HG02852 (cell line): ENCODE measurements around the gene MARCKS.

Source experiments
- ATAC-seq: cut with Tn5 transposase; IDR thresholded peaks from one replicate; pipeline ENCODE4 v1.9.1; 2021; ENCODE audit warnings: mild to moderate bottlenecking, moderate library complexity; ENCODE audit not compliant: unreplicated experiment

The MARCKS gene, protein sequence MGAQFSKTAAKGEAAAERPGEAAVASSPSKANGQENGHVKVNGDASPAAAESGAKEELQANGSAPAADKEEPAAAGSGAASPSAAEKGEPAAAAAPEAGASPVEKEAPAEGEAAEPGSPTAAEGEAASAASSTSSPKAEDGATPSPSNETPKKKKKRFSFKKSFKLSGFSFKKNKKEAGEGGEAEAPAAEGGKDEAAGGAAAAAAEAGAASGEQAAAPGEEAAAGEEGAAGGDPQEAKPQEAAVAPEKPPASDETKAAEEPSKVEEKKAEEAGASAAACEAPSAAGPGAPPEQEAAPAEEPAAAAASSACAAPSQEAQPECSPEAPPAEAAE

DNA sequence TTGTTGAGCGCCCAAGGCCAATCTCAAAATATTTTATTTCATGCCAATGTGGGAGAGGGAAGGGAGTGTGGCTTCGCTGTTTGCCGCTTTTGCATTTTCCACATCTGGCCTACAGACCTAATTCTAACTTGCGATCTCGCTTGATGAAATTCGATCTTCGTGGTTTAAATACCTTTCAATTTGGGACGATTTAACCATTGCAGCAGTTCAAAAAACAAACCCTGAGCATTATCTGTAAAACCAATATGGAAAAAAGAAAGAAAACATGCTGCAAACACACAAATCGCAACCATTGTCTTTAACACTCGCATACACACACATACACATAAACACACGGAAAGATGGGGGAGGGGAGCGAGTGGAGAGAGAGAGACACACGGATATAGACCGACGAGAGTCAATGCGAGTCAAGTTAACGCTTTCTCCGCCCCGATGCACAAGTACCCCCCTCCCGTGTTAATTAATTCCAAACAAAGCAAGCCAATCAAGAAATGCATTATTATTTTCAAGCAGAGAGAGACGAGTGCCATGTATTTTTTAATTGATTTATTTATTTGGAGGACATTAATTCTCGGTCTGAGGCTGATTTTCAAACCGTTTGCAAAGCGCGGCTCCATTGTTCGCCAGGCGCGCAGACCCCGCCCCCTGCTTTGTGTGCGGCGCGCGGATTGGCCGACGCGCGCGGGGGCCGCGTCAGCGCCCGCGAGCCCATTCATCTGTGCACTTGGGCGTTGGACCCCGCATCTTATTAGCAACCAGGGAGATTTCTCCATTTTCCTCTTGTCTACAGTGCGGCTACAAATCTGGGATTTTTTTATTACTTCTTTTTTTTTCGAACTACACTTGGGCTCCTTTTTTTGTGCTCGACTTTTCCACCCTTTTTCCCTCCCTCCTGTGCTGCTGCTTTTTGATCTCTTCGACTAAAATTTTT is at the start of gene MARCKS:
TSS of gene MARCKS (plus strand) at position 721 of the 931 bp plus-strand sequence. CDS start 401 bp downstream, outside the sequence.
- ATAC-seq = peak; percentile 36

GRCh38 chr6:113809826-113810225 is 47.3 kb upstream of the MARCKS start:
- ATAC-seq = peak; percentile 54

GRCh38 chr6:113813142-113813541 is 44.0 kb upstream of the MARCKS start:
- no peak for ATAC-seq

GRCh38 chr6:113818578-113818977 is 38.6 kb upstream of the MARCKS start:
- ATAC-seq = no peak

- no peak for ATAC-seq
These were observed 37.8 kb upstream of the MARCKS start for GRCh38 chr6:113819169-113819830.

DNA sequence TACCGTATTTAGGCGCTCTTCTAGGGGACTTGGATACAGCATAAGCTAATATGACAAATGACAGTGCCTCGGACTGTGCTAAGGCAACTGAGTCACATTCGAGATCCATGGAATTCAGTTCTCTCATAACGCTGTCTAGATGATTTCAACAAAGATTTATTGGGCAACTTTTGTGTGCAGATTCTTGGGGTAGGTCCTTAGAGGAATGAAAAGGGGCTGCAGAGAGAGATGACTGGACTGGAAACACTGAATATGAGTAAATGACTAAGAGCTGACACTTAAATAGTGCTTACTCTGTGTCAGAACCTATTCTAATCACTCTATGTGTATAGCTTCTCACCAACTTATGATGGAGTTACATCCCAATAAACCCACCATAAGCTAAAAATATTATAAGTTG is 36.4 kb upstream of the MARCKS start:
- ATAC-seq = no peak

- ATAC-seq = no peak
These were observed 35.7 kb upstream of the MARCKS start for GRCh38 chr6:113821445-113821844.

- ATAC-seq = no peak
These were observed 33.2 kb upstream of the MARCKS start for GRCh38 chr6:113823916-113824315.

DNA sequence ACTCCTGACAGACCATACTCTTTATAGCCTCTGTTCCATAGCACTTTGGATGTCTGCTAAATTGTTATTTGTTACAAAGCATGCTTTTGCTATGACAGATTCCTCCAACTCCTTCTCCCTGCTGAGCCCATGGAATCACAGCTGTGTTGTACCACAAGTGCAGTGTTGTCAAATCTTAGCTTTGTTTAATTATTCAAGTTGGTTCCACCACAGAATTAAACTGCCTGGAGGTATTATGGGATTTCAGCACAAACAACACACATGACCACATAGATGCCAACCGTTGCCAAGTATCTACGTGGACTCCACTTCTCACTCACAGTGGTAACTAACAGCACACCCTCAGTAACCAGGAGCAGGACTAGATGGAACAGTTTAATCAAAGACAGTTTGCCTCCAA is 32.7 kb upstream of the MARCKS start:
- ATAC-seq = no peak

- no peak for ATAC-seq
These were observed 32.3 kb upstream of the MARCKS start for GRCh38 chr6:113824866-113825265.

- no peak for ATAC-seq
These were observed 31.4 kb upstream of the MARCKS start for GRCh38 chr6:113825781-113826180.

DNA sequence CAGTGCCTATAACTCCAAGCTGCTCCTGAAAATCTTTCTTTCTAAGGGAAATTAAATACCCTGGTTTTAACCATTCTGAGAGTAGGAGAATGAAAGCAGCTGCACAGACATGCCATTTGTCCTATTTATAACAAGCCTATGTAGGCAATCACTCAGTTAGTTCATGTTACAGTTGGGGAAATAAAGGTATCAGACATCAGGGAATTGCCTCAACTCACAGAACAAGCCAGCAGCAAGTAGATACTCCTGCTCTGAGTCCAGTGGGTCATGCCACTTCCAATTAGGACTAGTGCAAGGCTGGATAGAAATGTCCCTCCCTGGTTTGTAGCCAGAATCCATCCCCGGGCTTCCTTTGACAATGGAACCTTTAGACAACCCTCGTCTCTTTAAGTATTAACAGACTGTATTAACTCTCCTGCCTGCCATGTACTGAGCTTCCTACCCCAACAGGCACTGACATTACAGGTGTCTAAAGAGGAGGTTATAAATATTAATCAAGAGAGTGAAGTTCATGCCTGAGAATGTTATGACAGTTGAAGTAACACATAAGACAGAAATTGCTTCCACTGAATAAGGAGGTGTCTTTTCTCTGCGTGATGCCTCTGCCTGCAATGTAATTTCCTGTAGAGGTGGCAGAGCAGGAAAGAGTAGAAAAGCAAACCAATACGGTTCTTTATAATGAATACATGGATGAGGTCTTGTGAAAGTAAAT is 28.0 kb upstream of the MARCKS start:
- ATAC-seq = no peak

- ATAC-seq = no peak
These were observed 27.5 kb upstream of the MARCKS start for GRCh38 chr6:113829696-113830045.

GRCh38 chr6:113830140-113830539 is 27.0 kb upstream of the MARCKS start:
- no peak for ATAC-seq

DNA sequence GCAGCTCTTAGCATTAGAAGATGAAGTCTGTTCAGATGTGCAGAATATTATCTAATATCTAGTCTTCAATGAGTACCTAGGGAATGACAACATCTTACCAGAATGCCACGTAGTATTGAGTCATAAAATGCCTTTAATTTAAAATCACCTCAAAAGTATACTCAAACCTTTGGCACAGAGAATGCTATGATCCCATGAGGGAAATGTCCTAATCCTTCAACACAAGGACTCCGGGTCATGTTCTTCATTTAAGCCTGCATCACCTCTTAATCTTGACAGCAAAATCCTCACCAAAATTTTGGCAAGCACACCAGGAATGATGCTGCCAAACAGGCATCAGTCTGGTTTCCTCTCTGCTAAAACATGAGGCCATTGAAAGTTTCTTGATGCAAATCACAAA is 23.6 kb upstream of the MARCKS start:
- ATAC-seq = no peak

DNA sequence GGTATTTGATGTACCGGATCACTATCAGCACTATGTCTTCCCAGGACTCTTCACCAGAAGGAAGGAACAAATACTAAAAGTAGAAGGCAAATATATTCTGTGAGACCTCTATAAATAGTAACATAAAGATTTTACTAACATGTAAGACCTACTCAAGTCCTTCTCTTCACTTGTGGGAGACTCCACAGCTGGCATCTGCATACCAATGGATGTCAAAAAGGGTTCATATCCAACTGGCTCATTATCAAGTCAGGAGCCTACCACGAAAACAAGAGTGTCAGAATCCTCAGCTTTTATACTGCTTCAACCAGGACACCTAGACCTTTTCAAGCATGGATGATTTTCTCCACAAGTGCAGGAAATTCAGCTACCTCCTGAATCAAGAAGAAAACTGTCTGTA is 20.0 kb upstream of the MARCKS start:
- ATAC-seq = no peak

GRCh38 chr6:113842165-113842564 is 15.0 kb upstream of the MARCKS start:
- peak; percentile 87 for ATAC-seq

DNA sequence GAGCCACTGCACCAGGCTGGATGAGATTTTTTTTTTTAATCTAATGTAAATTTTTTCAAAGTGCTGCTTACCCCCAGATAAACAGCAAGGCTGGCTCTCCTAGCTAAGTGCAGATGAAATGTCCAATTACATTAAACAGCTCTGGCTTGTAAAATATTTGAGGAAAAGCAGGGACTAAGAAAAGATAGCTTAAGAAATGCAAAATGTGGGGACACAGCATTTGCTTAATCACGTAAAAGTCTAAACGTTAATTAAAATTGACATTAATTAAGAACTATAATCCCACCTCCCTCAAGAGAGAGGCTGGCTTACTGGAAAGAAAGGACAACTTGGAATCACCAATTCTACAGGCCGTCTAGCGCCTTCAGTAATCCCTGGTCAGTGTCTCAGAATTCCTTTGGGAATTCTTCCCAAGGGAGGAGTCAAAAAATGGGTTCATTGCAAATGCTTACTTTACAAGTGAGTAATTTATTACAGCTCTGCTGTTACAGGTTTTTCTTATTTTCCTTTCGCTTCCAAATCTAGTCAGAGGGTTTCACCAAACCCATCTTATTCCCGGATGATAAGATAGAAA is 13.6 kb upstream of the MARCKS start:
- no peak for ATAC-seq

DNA sequence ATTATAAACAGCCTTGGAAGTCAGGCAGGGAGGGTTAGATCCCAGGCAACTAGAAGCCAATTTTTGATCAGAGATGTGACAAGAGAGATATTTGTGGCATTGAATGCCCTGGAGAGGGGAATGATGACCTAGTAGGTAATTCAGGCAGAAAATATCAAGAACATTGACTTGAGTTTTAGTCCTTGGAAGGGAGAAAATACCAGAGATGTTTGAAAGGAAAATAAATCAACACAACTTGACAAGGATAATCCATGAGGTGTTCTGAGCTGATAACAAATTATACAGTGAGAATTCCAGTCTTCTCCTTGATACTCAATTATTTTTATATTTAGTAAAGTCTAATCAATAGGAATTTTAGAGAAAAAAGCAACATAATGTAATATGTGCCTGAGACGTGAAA is 10.6 kb upstream of the MARCKS start:
- ATAC-seq = no peak

- no peak for ATAC-seq
These were observed 9.7 kb upstream of the MARCKS start for GRCh38 chr6:113847447-113847846.

DNA sequence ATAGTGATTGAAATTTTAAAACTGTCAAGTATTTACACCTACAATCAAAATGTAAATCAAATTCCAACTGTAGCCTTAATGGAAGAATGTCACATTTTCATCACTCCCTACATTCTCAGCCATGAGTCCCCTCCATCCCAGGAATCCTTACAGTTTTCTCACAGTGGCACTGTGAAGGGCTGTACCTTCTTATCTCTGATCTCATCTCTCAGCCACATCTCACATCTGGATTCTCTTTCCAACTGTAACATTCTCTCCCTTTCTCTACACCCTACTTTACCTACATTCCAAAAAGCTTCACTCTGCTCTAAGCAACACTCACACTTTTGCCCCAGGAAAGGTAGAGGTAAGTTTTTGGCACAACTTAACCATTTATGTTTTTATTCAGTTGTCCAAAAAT is 8.9 kb upstream of the MARCKS start:
- no peak for ATAC-seq
